ENCODE data around the gene MGAT5.

The MGAT5 gene

DNA sequence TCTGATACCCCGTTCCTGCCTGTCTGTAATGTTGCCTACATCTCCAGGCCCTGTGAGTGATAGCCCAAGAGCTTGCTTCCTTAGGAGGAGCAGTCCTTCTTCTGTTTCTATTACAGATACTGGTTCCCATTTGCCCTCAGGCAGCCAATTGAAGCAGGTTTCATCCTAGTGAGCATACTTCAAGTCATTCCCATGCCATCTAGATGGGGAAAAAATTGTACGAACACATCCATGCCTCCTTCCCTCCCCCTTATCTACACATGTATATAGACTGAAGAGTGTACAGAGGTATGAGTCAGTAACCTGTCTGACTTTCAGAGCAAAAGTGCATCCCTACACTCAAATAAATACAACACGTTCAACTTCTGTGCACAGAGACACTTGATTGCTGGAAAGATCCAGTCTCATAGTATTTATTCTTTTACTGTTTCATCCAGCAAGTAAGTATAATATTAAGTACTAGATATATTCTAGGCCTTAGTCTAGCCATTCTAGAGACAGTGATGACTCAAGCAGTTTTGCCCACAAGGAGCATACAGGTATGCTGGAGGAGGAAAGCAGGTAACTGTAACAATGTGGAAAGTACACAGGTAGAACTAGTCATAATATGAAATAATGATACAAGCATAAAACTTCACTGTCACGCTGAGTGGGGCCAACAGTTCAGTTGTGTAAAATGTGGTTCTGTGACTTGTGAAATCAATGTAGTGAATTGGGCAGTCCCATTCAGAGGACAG is 153.4 kb downstream of the MGAT5 start:
- TF ChIP-seq, protein P1, sequence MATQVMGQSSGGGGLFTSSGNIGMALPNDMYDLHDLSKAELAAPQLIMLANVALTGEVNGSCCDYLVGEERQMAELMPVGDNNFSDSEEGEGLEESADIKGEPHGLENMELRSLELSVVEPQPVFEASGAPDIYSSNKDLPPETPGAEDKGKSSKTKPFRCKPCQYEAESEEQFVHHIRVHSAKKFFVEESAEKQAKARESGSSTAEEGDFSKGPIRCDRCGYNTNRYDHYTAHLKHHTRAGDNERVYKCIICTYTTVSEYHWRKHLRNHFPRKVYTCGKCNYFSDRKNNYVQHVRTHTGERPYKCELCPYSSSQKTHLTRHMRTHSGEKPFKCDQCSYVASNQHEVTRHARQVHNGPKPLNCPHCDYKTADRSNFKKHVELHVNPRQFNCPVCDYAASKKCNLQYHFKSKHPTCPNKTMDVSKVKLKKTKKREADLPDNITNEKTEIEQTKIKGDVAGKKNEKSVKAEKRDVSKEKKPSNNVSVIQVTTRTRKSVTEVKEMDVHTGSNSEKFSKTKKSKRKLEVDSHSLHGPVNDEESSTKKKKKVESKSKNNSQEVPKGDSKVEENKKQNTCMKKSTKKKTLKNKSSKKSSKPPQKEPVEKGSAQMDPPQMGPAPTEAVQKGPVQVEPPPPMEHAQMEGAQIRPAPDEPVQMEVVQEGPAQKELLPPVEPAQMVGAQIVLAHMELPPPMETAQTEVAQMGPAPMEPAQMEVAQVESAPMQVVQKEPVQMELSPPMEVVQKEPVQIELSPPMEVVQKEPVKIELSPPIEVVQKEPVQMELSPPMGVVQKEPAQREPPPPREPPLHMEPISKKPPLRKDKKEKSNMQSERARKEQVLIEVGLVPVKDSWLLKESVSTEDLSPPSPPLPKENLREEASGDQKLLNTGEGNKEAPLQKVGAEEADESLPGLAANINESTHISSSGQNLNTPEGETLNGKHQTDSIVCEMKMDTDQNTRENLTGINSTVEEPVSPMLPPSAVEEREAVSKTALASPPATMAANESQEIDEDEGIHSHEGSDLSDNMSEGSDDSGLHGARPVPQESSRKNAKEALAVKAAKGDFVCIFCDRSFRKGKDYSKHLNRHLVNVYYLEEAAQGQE (IDR thresholded peaks at IDR 0.05; ENCODE audit: low read depth): no peak
- TF ChIP-seq TAF1 (IDR thresholded peaks at IDR 0.05; ENCODE audit: low read depth): no peak
- TF ChIP-seq TEAD4 (IDR thresholded peaks at IDR 0.05): no peak
- TF ChIP-seq FOXM1 (IDR thresholded peaks at IDR 0.05; ENCODE audit: borderline replicate concordance, low read depth): no peak
- no peak for TF ChIP-seq USF1 (IDR thresholded peaks at IDR 0.05)
- no peak for TF ChIP-seq NFIC (IDR thresholded peaks at IDR 0.05)
- TF ChIP-seq RAD21 (IDR thresholded peaks at IDR 0.05; ENCODE audit: low read depth): no peak
- no peak for TF ChIP-seq CREB1 (IDR thresholded peaks at IDR 0.05; ENCODE audit: low read depth)
- TF ChIP-seq CEBPB (IDR thresholded peaks at IDR 0.05): no peak
- no peak for TF ChIP-seq ZBTB7A (IDR thresholded peaks at IDR 0.05; ENCODE audit: low read depth)
- no peak for TF ChIP-seq MAX (IDR thresholded peaks at IDR 0.05)
- TF ChIP-seq EGR1 (IDR thresholded peaks at IDR 0.05): no peak
- TF ChIP-seq EP300 (IDR thresholded peaks at IDR 0.05; ENCODE audit: borderline replicate concordance): no peak

DNA sequence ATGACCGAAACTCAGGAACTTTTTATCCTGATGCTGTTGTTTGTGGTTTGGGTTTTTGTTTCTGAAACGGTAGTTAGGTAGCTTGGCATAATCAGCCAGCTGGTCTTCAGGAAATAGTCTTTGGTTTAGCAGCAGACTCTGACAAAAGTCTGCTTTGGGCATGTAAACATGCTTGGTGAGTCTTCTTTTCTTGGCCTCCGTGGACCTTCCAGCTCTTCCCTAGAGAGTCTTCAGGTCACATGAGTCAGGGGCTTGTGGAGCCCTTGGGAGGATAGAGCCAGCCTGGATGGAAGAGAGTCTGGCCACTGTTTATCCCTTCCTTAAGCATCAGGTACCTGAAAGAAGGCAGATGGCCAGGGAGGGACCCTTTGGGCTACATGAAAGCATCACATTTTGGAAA is 154.5 kb downstream of the MGAT5 start:
- TF ChIP-seq EP300 (IDR thresholded peaks at IDR 0.05; ENCODE audit: borderline replicate concordance) (no peak), ZBTB7A (IDR thresholded peaks at IDR 0.05; ENCODE audit: low read depth) (no peak), FOXM1 (IDR thresholded peaks at IDR 0.05; ENCODE audit: borderline replicate concordance, low read depth) (no peak), MAX (IDR thresholded peaks at IDR 0.05) (no peak), TAF1 (IDR thresholded peaks at IDR 0.05; ENCODE audit: low read depth) (no peak), RAD21 (IDR thresholded peaks at IDR 0.05; ENCODE audit: low read depth) (no peak), TCF12 (IDR thresholded peaks at IDR 0.05; ENCODE audit: low read depth) (no peak), USF1 (IDR thresholded peaks at IDR 0.05) (no peak)
- TF ChIP-seq, protein P1 (IDR thresholded peaks at IDR 0.05; ENCODE audit: low read depth): no peak

DNA sequence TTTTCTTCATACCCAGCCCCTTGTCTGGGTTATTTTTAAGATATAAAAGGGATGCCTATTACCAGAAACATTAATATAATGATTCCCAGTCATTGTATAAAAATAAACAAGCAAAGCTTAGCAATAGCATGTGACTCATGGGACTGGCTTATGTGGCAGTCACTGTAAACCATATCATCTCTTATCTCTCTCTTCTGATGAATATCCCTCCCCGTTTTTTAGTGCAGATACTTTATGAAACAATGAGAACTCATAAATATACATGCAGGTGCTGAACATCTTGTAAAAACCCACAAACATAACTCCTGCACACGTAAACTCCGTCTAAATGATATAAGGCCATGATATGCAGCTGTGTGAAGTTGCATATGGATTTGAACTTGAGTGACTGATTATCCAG is 154.9 kb downstream of the MGAT5 start:
- no peak for TF ChIP-seq CREB1 (IDR thresholded peaks at IDR 0.05; ENCODE audit: low read depth)
- no peak for TF ChIP-seq YY1 (IDR thresholded peaks at IDR 0.05; ENCODE audit: low read depth)
- no peak for TF ChIP-seq EP300 (IDR thresholded peaks at IDR 0.05; ENCODE audit: borderline replicate concordance)
- no peak for TF ChIP-seq ZBTB7A (IDR thresholded peaks at IDR 0.05; ENCODE audit: low read depth)
- no peak for TF ChIP-seq EGR1 (IDR thresholded peaks at IDR 0.05)
- no peak for TF ChIP-seq FOXM1 (IDR thresholded peaks at IDR 0.05; ENCODE audit: borderline replicate concordance, low read depth)
- TF ChIP-seq CEBPB (IDR thresholded peaks at IDR 0.05): no peak
- TF ChIP-seq, protein P1 (IDR thresholded peaks at IDR 0.05; ENCODE audit: low read depth): no peak
- no peak for TF ChIP-seq TEAD4 (IDR thresholded peaks at IDR 0.05)
- TF ChIP-seq MAX (IDR thresholded peaks at IDR 0.05): no peak
- TF ChIP-seq USF1 (IDR thresholded peaks at IDR 0.05): no peak
- TF ChIP-seq NFIC (IDR thresholded peaks at IDR 0.05): no peak
- TF ChIP-seq RAD21 (IDR thresholded peaks at IDR 0.05; ENCODE audit: low read depth): no peak
- TF ChIP-seq TCF12 (IDR thresholded peaks at IDR 0.05; ENCODE audit: low read depth): no peak
